ENCODE results near the gene GGT6. TPM values are rescaled to one million over a fixed set of nuclear protein-coding genes. Genes with fewer than 3 reads are reported as not detected.

The GGT6 gene
- polyA plus RNA-seq, 2 of the 4 experiments (the other 2 are of a cell fraction) = not detected

DNA sequence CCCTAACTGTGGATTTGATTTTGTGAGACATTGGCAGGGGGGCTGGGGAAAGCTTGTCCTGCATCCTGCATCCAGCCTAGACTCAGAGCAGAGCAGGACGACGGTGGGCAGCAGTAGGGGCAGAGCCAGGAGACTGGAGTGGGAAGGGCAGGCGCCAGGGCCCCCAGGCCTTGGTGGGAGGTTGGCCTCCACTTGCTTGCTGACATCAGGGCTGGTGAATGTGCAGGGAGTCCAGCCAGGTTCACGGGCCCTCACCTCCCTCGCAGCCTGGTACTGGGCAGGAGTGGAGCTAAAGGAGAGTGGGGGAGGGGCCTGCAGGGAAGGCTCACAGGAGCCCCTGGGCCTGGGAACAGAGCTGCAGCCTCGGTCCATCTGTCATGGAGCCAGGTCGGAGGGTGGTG is 21.7 kb upstream of the GGT6 start (continued):
- TF ChIP-seq HMGXB4 (CRISPR knock-in tag; IDR thresholded peaks at IDR 0.05; ENCODE audit: borderline replicate concordance) = no peak

- CTCF ChIA-PET = interaction anchor here (0.7 to 4.1 kb wide), 7 partner anchors 12 to 322 kb away, joined by 3 to 69 read pairs (median 4); partner anchors contain the start of gene CHRNE
- Histone ChIP-seq H3K27ac (no peak overlapping the region), H3K4me3 (no peak overlapping the region), H3K4me1 (peaks cover 7% of the 10 kb centered on the region; the same call in 2 of the 3 replicates), H3K4me2 (no peak overlapping the region), H3K9me3 (no peaks in the 10 kb centered on the region)
- TF ChIP-seq CTCF (IDR thresholded peaks at IDR 0.05) (no peak), NPAS2 (CRISPR knock-in tag; IDR thresholded peaks at IDR 0.05; ENCODE audit: borderline replicate concordance) (no peak), POLR2AphosphoS2 (conservative IDR thresholded peaks at IDR 0.05; ENCODE audit: low read length) (no peak), CEBPB (IDR thresholded peaks at IDR 0.05) (no peak), CHD2 (IDR thresholded peaks at IDR 0.05; ENCODE audit: low read length, partially characterized antibody) (no peak), KDM1A (IDR thresholded peaks at IDR 0.05; ENCODE audit: low read depth) (no peak), EHF (CRISPR knock-in tag; IDR thresholded peaks at IDR 0.05) (no peak), NR3C1 (IDR thresholded peaks at IDR 0.05) (no peak), NFE2L2 (conservative IDR thresholded peaks at IDR 0.05; ENCODE audit: low read length) (no peak), CBX2 (IDR thresholded peaks at IDR 0.05; ENCODE audit: borderline replicate concordance, low read depth) (no peak), EHMT2 (IDR thresholded peaks at IDR 0.05; ENCODE audit: low read depth) (no peak), POLR2A (IDR thresholded peaks at IDR 0.05; ENCODE audit: low read length) (no peak), EP300 (IDR thresholded peaks at IDR 0.05) (no peak)
- FAIRE-seq (no peak), DNase-seq (ENCODE audit: low read depth in 1 of 2, low spot score in 1 of 2) (no peak), ATAC-seq (no peak)
- POLR2A ChIA-PET = no interaction called here
- 46% methylated on average over 7 of the region's 7 CpGs for WGBS (ENCODE audit: missing lambda C conversion rate)
Measured at GRCh38 chr17:4580291-4580690, 19.9 kb upstream of the GGT6 start.

DNA sequence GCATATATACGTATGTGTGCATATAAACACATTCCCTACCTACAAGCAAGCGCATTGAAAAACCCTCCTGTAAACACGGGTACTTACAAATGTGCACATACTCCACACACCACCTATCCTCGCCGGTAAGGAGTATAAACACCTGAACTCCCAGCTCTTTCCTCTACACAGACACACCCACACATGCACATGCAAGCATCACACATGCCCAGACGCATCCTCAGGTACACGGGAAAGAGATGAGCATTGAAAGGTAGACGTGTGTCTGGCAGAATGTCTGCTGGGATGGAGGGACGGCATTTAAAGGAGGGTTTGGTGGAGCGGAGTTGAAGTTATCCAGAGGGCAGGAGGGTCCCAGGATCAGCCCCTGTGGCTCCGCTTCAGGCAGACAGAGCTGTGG is 19.3 kb upstream of the GGT6 start:
- DNase-seq (ENCODE audit: low read depth in 1 of 2, low spot score in 1 of 2) (no peak), FAIRE-seq (no peak), ATAC-seq (no peak)
- Histone ChIP-seq H3K4me1 (peaks cover 3% of the 10 kb centered on the region; the same call in 2 of the 3 replicates), H3K9me3 (no peaks in the 10 kb centered on the region), H3K4me2 (no peak overlapping the region), H3K4me3 (no peak overlapping the region), H3K27ac (no peak overlapping the region)
- CTCF ChIA-PET = interaction anchor here (0.7 to 4.1 kb wide), 6 partner anchors 12 to 323 kb away, joined by 3 to 69 read pairs (median 4); partner anchors contain the start of gene CHRNE
- POLR2A ChIA-PET = no interaction called here
- WGBS (ENCODE audit: missing lambda C conversion rate) = 73% methylated on average over 11 of the region's 11 CpGs
- no peak for TF ChIP-seq EHMT2 (IDR thresholded peaks at IDR 0.05; ENCODE audit: low read depth)
- TF ChIP-seq RNF2 (IDR thresholded peaks at IDR 0.05; ENCODE audit: borderline replicate concordance, low read depth) = no peak
- TF ChIP-seq HMGXB4 (CRISPR knock-in tag; IDR thresholded peaks at IDR 0.05; ENCODE audit: borderline replicate concordance) = no peak
- no peak for TF ChIP-seq ZC3H11A (IDR thresholded peaks at IDR 0.05)
- TF ChIP-seq HOXA7 (CRISPR knock-in tag; IDR thresholded peaks at IDR 0.05) = no peak
- no peak for TF ChIP-seq ZNF302 (CRISPR knock-in tag; IDR thresholded peaks at IDR 0.05)
- no peak for TF ChIP-seq SREBF2 (IDR thresholded peaks at IDR 0.05)
- TF ChIP-seq HEYL (CRISPR knock-in tag; IDR thresholded peaks at IDR 0.05) = no peak
- TF ChIP-seq SMC3 (IDR thresholded peaks at IDR 0.05) = no peak
- no peak for TF ChIP-seq ZFP36 (IDR thresholded peaks at IDR 0.05; ENCODE audit: borderline replicate concordance, partially characterized antibody)
- no peak for TF ChIP-seq FOSL2 (IDR thresholded peaks at IDR 0.05)
- TF ChIP-seq FOSL2 (CRISPR knock-in tag; IDR thresholded peaks at IDR 0.05) = no peak
- TF ChIP-seq FOXS1 (CRISPR knock-in tag; IDR thresholded peaks at IDR 0.05) = no peak
- TF ChIP-seq ZSCAN20 (CRISPR knock-in tag; IDR thresholded peaks at IDR 0.05) = no peak
- no peak for TF ChIP-seq BCL3 (IDR thresholded peaks at IDR 0.05)
- no peak for TF ChIP-seq RFX5 (IDR thresholded peaks at IDR 0.05)
- TF ChIP-seq MAX (IDR thresholded peaks at IDR 0.05) = no peak
- TF ChIP-seq, protein P1, sequence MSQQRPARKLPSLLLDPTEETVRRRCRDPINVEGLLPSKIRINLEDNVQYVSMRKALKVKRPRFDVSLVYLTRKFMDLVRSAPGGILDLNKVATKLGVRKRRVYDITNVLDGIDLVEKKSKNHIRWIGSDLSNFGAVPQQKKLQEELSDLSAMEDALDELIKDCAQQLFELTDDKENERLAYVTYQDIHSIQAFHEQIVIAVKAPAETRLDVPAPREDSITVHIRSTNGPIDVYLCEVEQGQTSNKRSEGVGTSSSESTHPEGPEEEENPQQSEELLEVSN (IDR thresholded peaks at IDR 0.05; ENCODE audit: borderline replicate concordance, low read depth) = no peak
- TF ChIP-seq JUNB (IDR thresholded peaks at IDR 0.05) = no peak
- no peak for TF ChIP-seq CHD2 (IDR thresholded peaks at IDR 0.05; ENCODE audit: low read length, partially characterized antibody)
